T-cell (primary cell): ENCODE data around the gene ISLR. TPM values are rescaled to one million over a fixed set of nuclear protein-coding genes. Genes with fewer than 3 reads are reported as not detected.

ENCODE experiments used
- ATAC-seq, 4 experiments: fragments of 200-7000 bp in 3 of 4; fragments of 150-1000 bp in 1 of 4; cut with Tn5 transposase; replicated peaks in 1 of 4; 1 replicate in 3 of 4; 2 replicates in 1 of 4; pipeline ENCODE4 v1.10.0; 2021; ENCODE audit warnings: moderate library complexity in 3 of 4, mild to moderate bottlenecking in 2 of 4, moderate number of reproducible peaks in 1 of 4
- CTCF ChIA-PET, 2 donors: fragments of 300-600 bp; sonication (Branson Sonifier 250); formaldehyde crosslinking; loops; one replicate each; lab custom pipeline; 2022; ENCODE audit warnings: antibody characterized with exemption in 2 of 2; lab: Charles Lee
- POLR2A ChIA-PET, 2 donors: fragments of 300-600 bp; sonication (Branson Sonifier 250); formaldehyde crosslinking; loops; one replicate each; lab custom pipeline; 2022; ENCODE audit warnings: antibody characterized with exemption in 2 of 2; lab: Charles Lee
- DNase-seq, 35 experiments: peaks; one replicate each; pipeline versions ENCODE4 v3.0.0 to v3.0.0-alpha.2; 2013 to 2023
- H3K27ac ChIP-seq: one replicate; pipeline ENCODE4 v1.5.1; 2013; ENCODE audit warnings: low read length
- H3K27me3 ChIP-seq, 2 experiments: replicated peaks in 1 of 2; 1 replicate in 1 of 2; 2 replicates in 1 of 2; pipeline versions ENCODE4 v1.6.1 to v1.7.0; 2013; ENCODE audit warnings: low read length in 1 of 2, mixed read lengths in 1 of 2; ENCODE audit not compliant: control insufficient read depth in 2 of 2, insufficient read depth in 2 of 2; ENCODE audit errors: extremely low read depth in 1 of 2
- H3K36me3 ChIP-seq, 2 donors: 1 replicate in 1 of 2; 2 replicates in 1 of 2; pipeline versions ENCODE4 v1.6.1 to v1.7.0; 2013; ENCODE audit warnings: low read length in 1 of 2; ENCODE audit not compliant: control insufficient read depth in 2 of 2, insufficient read depth in 1 of 2; ENCODE audit errors: extremely low read depth in 1 of 2
- H3K4me1 ChIP-seq, 2 experiments: 1 replicate in 1 of 2; 2 replicates in 1 of 2; pipeline versions ENCODE4 v1.6.1 to v1.7.0; 2013; ENCODE audit warnings: low read length in 2 of 2, mixed read lengths in 1 of 2; ENCODE audit not compliant: insufficient read depth in 2 of 2, control insufficient read depth in 1 of 2; ENCODE audit errors: extremely low read depth in 1 of 2
- H3K4me3 ChIP-seq, 2 donors: 1 replicate in 1 of 2; 2 replicates in 1 of 2; pipeline versions ENCODE4 v1.5.1 to v1.7.0; 2013; ENCODE audit warnings: mild to moderate bottlenecking in 2 of 2, low read length in 1 of 2, moderate library complexity in 1 of 2; ENCODE audit not compliant: control insufficient read depth in 1 of 2; ENCODE audit errors: extremely low read depth in 1 of 2
- H3K9me3 ChIP-seq: 2 replicates; pipeline ENCODE4 v1.7.0; 2013
- H3K27ac Mint-ChIP-seq, 2 donors: one replicate each; pipeline ENCODE4 v1.8.0; 2020 to 2021; ENCODE audit warnings: mild to moderate bottlenecking in 2 of 2, mixed read lengths in 2 of 2
- H3K27me3 Mint-ChIP-seq, 2 donors: one replicate each; pipeline ENCODE4 v1.8.0; 2021 to 2022; ENCODE audit warnings: mixed read lengths in 2 of 2
- H3K36me3 Mint-ChIP-seq: one replicate; pipeline ENCODE4 v1.8.0; 2021; ENCODE audit warnings: mixed read lengths
- H3K4me1 Mint-ChIP-seq, 3 donors: one replicate each; pipeline ENCODE4 v1.8.0; 2020 to 2022; ENCODE audit warnings: mixed read lengths in 3 of 3, mild to moderate bottlenecking in 1 of 3
- H3K4me3 Mint-ChIP-seq, 3 donors: one replicate each; pipeline ENCODE4 v1.8.0; 2020 to 2022; ENCODE audit warnings: mild to moderate bottlenecking in 3 of 3, mixed read lengths in 3 of 3, moderate library complexity in 3 of 3
- H3K9me3 Mint-ChIP-seq, 3 donors: one replicate each; pipeline ENCODE4 v1.8.0; 2020 to 2022; ENCODE audit warnings: mixed read lengths in 3 of 3
- WGBS: methylation state at CpG from one replicate; pipeline ENCODE4 v1.1.5; 2013; ENCODE audit warnings: missing lambda C conversion rate; ENCODE audit not compliant: insufficient coverage; 5-methylcytosine and 5-hydroxymethylcytosine counted together
- total RNA-seq, 35 experiments: library from RNA in 6 of 35; stranded (reverse) in 6 of 35; fragments of 120-200 nt in 1 of 35; gene quantifications; one replicate each; pipeline versions ENCODE4 v1.2.1 to v1.2.4 and lab custom pipeline; 2013 to 2026

ISLR gene
- total RNA-seq, 5 donors from 2014 or later (not counting 1 experiment from before 2014, with no cell fraction given), result 0.12 TPM; not detected in 4

GRCh38 chr15:74192751-74193150, 19.2 kb downstream of the ISLR start:
- Mint-ChIP-seq H3K4me1 (no peaks in the 10 kb centered on the region), H3K4me3 (no peak overlapping the region), H3K9me3 (no peaks in the 10 kb centered on the region), H3K36me3 (no peaks in the 10 kb centered on the region), H3K27me3 (peaks cover 0 to 2% of the 10 kb centered on the region in 2 donors), H3K27ac (no peak overlapping the region)
- no peaks in the 10 kb centered on the region for H3K36me3 ChIP-seq
- WGBS, result 60% methylated on average over 2 of the region's 5 CpGs
- H3K27ac ChIP-seq, result no peak overlapping the region
- ATAC-seq (no peak), DNase-seq (no peak)
- H3K4me3 ChIP-seq, result no peak overlapping the region
- ChIA-PET CTCF (no interaction called here), POLR2A (no interaction called here)
- H3K4me1 ChIP-seq, result no peaks in the 10 kb centered on the region
- peaks cover 0 to 24% of the 10 kb centered on the region in 2 experiments for H3K27me3 ChIP-seq
- no peaks in the 10 kb centered on the region for H3K9me3 ChIP-seq

- no peak overlapping the region for H3K4me3 ChIP-seq
- H3K4me1 ChIP-seq, result no peaks in the 10 kb centered on the region
- no peak overlapping the region for H3K27ac ChIP-seq
- ChIA-PET POLR2A (no interaction called here), CTCF (no interaction called here)
- no peaks in the 10 kb centered on the region for H3K9me3 Mint-ChIP-seq
- H3K27me3 Mint-ChIP-seq, result peaks cover 0 to 2% of the 10 kb centered on the region in 2 donors
- H3K36me3 ChIP-seq, result no peaks in the 10 kb centered on the region
- H3K4me1 Mint-ChIP-seq, result no peaks in the 10 kb centered on the region
- H3K27ac Mint-ChIP-seq, result no peak overlapping the region
- 52% methylated on average over 2 of the region's 4 CpGs for WGBS
- DNase-seq, result no peak
- H3K27me3 ChIP-seq, result peaks cover 0 to 24% of the 10 kb centered on the region in 2 experiments
- no peaks in the 10 kb centered on the region for H3K9me3 ChIP-seq
- no peaks in the 10 kb centered on the region for H3K36me3 Mint-ChIP-seq
- no peak overlapping the region for H3K4me3 Mint-ChIP-seq
- no peak for ATAC-seq
Observed at GRCh38 chr15:74193299-74193718, 19.8 kb downstream of the ISLR start.

- Histone ChIP-seq H3K36me3 (no peaks in the 10 kb centered on the region), H3K9me3 (no peaks in the 10 kb centered on the region), H3K4me3 (no peak overlapping the region), H3K4me1 (no peaks in the 10 kb centered on the region), H3K27ac (no peak overlapping the region), H3K27me3 (peaks cover 0 to 25% of the 10 kb centered on the region in 2 experiments)
- ChIA-PET POLR2A (no interaction called here), CTCF (no interaction called here)
- Mint-ChIP-seq H3K9me3 (no peaks in the 10 kb centered on the region), H3K27me3 (peaks cover 0 to 2% of the 10 kb centered on the region in 2 donors), H3K4me3 (no peak overlapping the region), H3K4me1 (no peaks in the 10 kb centered on the region), H3K27ac (no peak overlapping the region), H3K36me3 (no peaks in the 10 kb centered on the region)
- 0% methylated on average over 1 of the region's 6 CpGs for WGBS
- ATAC-seq (no peak), DNase-seq (no peak)
Observed at GRCh38 chr15:74193905-74194304, 20.4 kb downstream of the ISLR start.

- WGBS, result 61% methylated on average over 10 of the region's 13 CpGs
- H3K9me3 Mint-ChIP-seq, result no peaks in the 10 kb centered on the region
- H3K4me3 ChIP-seq, result no peak overlapping the region
- H3K27ac Mint-ChIP-seq, result no peak overlapping the region
- H3K27ac ChIP-seq, result no peak overlapping the region
- H3K36me3 Mint-ChIP-seq, result no peaks in the 10 kb centered on the region
- no peaks in the 10 kb centered on the region for H3K4me1 ChIP-seq
- H3K9me3 ChIP-seq, result no peaks in the 10 kb centered on the region
- H3K4me3 Mint-ChIP-seq, result no peak overlapping the region
- ChIA-PET CTCF (no interaction called here), POLR2A (no interaction called here)
- ATAC-seq (no peak), DNase-seq (no peak)
- H3K36me3 ChIP-seq, result no peaks in the 10 kb centered on the region
- no peaks in the 10 kb centered on the region for H3K4me1 Mint-ChIP-seq
- peaks cover 0 to 22% of the 10 kb centered on the region in 2 experiments for H3K27me3 ChIP-seq
- peaks cover 0 to 2% of the 10 kb centered on the region in 2 donors for H3K27me3 Mint-ChIP-seq
Observed at GRCh38 chr15:74194572-74195559, 21.4 kb downstream of the ISLR start.

- POLR2A ChIA-PET, result no interaction called here
- WGBS, result 75% methylated on average over 5 of the region's 7 CpGs
- H3K27me3 Mint-ChIP-seq, result peaks cover 0 to 6% of the 10 kb centered on the region in 2 donors
- no peaks in the 10 kb centered on the region for H3K9me3 Mint-ChIP-seq
- H3K27ac Mint-ChIP-seq, result no peak overlapping the region
- H3K4me3 Mint-ChIP-seq, result no peak overlapping the region
- Histone ChIP-seq H3K27ac (no peak overlapping the region), H3K4me3 (no peak overlapping the region), H3K9me3 (no peaks in the 10 kb centered on the region), H3K36me3 (no peaks in the 10 kb centered on the region), H3K4me1 (no peaks in the 10 kb centered on the region), H3K27me3 (peaks cover 0 to 29% of the 10 kb centered on the region in 2 experiments)
- DNase-seq, result no peak
- H3K36me3 Mint-ChIP-seq, result no peaks in the 10 kb centered on the region
- CTCF ChIA-PET, result no interaction called here
- H3K4me1 Mint-ChIP-seq, result no peaks in the 10 kb centered on the region
- no peak for ATAC-seq
Observed at GRCh38 chr15:74196175-74196574, 22.7 kb downstream of the ISLR start.

- POLR2A ChIA-PET, result no interaction called here
- DNase-seq (no peak), ATAC-seq (no peak)
- H3K36me3 Mint-ChIP-seq, result no peaks in the 10 kb centered on the region
- Histone ChIP-seq H3K27me3 (peaks cover 0 to 32% of the 10 kb centered on the region in 2 experiments), H3K36me3 (no peaks in the 10 kb centered on the region), H3K9me3 (no peaks in the 10 kb centered on the region), H3K27ac (no peak overlapping the region), H3K4me1 (peaks cover 0 to under 1% of the 10 kb centered on the region in 2 experiments), H3K4me3 (no peak overlapping the region)
- H3K9me3 Mint-ChIP-seq, result no peaks in the 10 kb centered on the region
- CTCF ChIA-PET, result no interaction called here
- H3K27ac Mint-ChIP-seq, result no peak overlapping the region
- WGBS, result 89% methylated on average over 6 of the region's 9 CpGs
- no peak overlapping the region for H3K4me3 Mint-ChIP-seq
- H3K4me1 Mint-ChIP-seq, result no peaks in the 10 kb centered on the region
- H3K27me3 Mint-ChIP-seq, result peaks cover 3 to 6% of the 10 kb centered on the region in 2 donors
Observed at GRCh38 chr15:74197176-74197965, 23.9 kb downstream of the ISLR start.
